ENCODE results near the gene CTTNBP2.

The CTTNBP2 gene

DNA sequence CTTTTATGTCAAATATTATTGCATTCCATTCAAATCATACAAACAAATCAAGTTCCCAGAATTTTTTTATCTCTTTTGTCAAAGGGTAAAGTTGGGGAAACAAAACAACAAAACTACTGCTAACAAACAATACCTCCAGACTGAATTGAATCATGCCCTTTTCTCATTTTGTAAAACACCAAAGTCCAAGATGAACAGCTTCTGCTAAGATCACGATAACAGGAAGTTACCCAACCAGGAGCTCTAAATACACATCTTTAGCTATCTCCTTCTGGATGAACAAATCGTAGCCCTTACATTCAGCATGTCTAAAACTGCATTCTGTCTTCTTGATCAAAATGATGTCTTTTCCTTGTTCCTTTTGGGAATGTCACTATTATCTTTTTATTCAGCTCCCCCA lies 97.4 kb downstream of the CTTNBP2 start:
- TF ChIP-seq, protein P1, sequence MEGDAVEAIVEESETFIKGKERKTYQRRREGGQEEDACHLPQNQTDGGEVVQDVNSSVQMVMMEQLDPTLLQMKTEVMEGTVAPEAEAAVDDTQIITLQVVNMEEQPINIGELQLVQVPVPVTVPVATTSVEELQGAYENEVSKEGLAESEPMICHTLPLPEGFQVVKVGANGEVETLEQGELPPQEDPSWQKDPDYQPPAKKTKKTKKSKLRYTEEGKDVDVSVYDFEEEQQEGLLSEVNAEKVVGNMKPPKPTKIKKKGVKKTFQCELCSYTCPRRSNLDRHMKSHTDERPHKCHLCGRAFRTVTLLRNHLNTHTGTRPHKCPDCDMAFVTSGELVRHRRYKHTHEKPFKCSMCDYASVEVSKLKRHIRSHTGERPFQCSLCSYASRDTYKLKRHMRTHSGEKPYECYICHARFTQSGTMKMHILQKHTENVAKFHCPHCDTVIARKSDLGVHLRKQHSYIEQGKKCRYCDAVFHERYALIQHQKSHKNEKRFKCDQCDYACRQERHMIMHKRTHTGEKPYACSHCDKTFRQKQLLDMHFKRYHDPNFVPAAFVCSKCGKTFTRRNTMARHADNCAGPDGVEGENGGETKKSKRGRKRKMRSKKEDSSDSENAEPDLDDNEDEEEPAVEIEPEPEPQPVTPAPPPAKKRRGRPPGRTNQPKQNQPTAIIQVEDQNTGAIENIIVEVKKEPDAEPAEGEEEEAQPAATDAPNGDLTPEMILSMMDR (conservative IDR thresholded peaks at IDR 0.05; ENCODE audit: control insufficient read depth, insufficient read depth, low read depth, low read length): no peak
- DNase-seq (ENCODE audit: low read depth): no peak
- H3K4me3 ChIP-seq (ENCODE audit: control insufficient read depth, low read depth, low read length): no peak overlapping the region

DNA sequence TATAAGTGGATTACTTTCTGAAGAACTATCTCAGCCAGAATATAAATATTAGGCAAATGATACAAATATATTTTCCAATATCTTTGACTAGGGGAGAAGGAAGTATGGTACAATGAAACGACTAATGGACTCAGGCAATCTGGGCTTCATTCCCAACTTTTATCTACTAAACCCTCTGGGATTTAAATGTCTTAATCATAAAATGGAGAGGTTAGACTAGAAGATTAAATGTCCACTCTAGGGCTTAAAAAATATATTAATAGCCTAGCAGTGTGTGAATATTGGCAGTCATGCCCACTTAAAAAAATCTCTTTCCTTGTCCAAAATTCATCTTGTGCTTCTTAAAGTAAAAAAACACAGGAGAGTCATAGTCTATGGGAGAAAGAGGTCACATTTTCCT lies 98.3 kb downstream of the CTTNBP2 start:
- H3K4me3 ChIP-seq (ENCODE audit: control insufficient read depth, low read depth, low read length): no peak overlapping the region
- DNase-seq (ENCODE audit: low read depth): no peak
- TF ChIP-seq, protein P1 (conservative IDR thresholded peaks at IDR 0.05; ENCODE audit: control insufficient read depth, insufficient read depth, low read depth, low read length): no peak

DNA sequence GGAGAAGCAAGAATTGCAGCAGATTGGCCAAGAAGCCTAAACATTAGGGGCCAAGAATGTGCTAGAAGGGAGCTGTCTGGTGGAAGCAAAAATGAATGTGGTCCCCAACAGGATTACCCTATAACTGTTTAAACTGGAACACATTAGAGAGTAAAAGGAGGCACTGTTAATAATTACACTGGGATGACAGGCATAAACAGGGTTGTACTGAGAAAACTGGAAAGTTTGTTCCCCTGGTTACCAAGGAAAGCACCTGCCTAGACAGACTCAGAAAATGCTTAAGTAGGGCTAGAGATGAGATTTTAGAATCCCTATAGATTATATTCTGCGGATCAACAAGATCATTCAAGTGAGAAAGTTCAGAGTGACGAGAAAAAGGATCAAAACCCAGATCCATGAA lies 100.8 kb downstream of the CTTNBP2 start:
- DNase-seq (ENCODE audit: low read depth): no peak
- H3K4me3 ChIP-seq (ENCODE audit: control insufficient read depth, low read depth, low read length): no peak overlapping the region
- TF ChIP-seq, protein P1 (conservative IDR thresholded peaks at IDR 0.05; ENCODE audit: control insufficient read depth, insufficient read depth, low read depth, low read length): no peak

DNA sequence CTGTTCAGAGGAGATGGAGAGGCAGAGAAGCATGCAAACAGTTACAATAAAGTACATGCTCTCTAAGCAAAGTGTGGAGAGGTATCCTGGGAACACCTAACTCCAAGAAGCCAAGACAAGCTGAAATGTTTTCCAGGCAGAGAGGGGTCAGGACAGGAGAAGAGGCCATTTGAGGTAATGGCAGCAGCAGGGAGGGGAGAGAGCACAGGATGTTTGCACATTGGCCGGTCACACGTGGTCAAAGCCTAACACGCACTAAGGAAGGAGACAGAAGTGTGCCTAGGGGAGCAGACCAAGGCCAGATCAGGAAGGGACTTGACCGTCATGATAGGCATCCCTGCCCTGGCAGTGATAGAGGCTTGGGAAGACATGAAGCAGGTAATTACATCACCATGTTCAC lies 101.5 kb downstream of the CTTNBP2 start:
- no peak for DNase-seq (ENCODE audit: low read depth)
- TF ChIP-seq, protein P1 (conservative IDR thresholded peaks at IDR 0.05; ENCODE audit: control insufficient read depth, insufficient read depth, low read depth, low read length): no peak

DNA sequence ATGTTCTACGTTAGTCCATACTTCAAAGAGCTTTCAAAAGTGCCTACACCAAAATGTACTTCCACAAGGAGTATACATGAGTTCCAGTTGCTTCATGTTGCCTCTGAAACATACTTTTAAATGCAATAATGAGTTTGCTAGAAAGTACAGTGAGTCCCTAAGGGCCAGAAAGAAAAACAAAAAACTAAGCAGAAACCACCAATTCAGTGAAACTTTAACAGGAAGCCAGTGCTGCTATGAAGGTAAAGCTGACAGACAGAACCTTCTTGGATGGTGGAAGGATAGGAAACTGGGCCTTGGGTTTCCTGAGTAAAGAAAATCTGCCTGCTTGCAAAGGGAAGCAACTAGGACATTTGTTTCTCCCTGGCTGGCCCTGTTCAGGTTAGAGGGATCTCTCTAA lies 104.2 kb downstream of the CTTNBP2 start:
- no peak for DNase-seq (ENCODE audit: low read depth)
- no peak overlapping the region for H3K4me3 ChIP-seq (ENCODE audit: control insufficient read depth, low read depth, low read length)
- TF ChIP-seq, protein P1 (conservative IDR thresholded peaks at IDR 0.05; ENCODE audit: control insufficient read depth, insufficient read depth, low read depth, low read length): no peak

More for the DNA sequence above, 101.5 kb downstream of the CTTNBP2 start:
- H3K4me3 ChIP-seq (ENCODE audit: control insufficient read depth, low read depth, low read length): no peak overlapping the region

DNA sequence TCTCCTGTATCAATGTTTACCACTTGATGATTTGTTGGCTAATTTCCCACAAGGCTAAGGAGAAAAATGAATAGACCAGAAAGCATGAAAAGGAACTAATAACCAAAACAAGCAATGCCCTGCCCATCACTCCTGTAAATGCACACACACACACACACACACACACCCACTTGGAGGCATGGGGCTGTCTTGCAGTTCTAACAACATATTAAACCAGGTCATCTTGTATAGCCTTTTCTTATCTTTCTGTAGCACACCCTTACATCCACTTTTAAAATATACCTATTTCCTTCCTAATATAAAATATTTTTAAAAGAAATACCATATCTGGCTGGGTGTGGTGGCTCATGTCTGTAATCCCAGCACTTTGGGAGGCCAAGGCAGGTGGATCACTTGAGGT lies 105.3 kb downstream of the CTTNBP2 start:
- DNase-seq (ENCODE audit: low read depth): no peak
- H3K4me3 ChIP-seq (ENCODE audit: control insufficient read depth, low read depth, low read length): no peak overlapping the region
- TF ChIP-seq, protein P1 (conservative IDR thresholded peaks at IDR 0.05; ENCODE audit: control insufficient read depth, insufficient read depth, low read depth, low read length): no peak

DNA sequence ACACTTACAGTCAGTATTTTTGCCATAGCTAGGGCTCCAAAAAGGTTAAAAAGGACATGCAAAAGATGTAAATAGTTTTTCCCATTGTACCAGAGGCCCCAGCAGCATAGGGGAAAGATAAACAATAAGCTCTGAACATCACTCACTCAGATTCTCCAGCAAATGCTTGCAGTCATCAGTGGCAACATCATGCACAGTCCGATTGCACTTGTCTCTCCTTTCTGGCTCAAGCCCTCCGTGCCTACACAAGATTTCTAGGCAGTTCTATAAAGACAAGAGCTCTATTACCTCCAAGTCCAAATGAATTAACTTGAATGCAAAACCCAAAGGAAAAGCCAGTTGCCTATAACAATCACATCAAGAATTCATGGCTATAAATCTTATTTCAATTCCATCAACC lies 106.3 kb downstream of the CTTNBP2 start:
- no peak overlapping the region for H3K4me3 ChIP-seq (ENCODE audit: control insufficient read depth, low read depth, low read length)
- TF ChIP-seq, protein P1 (conservative IDR thresholded peaks at IDR 0.05; ENCODE audit: control insufficient read depth, insufficient read depth, low read depth, low read length): no peak
- DNase-seq (ENCODE audit: low read depth): no peak
